HL-60 (cell line): ENCODE data around the gene TJP3.

ENCODE experiments used
- REST ChIP-seq: IDR thresholded peaks from 2 replicates; pipeline ENCODE4 v1.6.1; 2012; ENCODE audit warnings: low read depth; ENCODE audit not compliant: insufficient replicate concordance
- SPI1 ChIP-seq: IDR thresholded peaks from 2 replicates; pipeline ENCODE4 v1.6.1; 2012; ENCODE audit warnings: low read depth, mild to moderate bottlenecking, borderline replicate concordance
- TF ChIP-seq, protein P1 (sequence below): IDR thresholded peaks from one replicate; pipeline ENCODE4 v1.5.1; 2011; ENCODE audit warnings: low read length, control low read depth, inconsistent platforms; ENCODE audit not compliant: insufficient read depth

- TF ChIP-seq, protein P1, sequence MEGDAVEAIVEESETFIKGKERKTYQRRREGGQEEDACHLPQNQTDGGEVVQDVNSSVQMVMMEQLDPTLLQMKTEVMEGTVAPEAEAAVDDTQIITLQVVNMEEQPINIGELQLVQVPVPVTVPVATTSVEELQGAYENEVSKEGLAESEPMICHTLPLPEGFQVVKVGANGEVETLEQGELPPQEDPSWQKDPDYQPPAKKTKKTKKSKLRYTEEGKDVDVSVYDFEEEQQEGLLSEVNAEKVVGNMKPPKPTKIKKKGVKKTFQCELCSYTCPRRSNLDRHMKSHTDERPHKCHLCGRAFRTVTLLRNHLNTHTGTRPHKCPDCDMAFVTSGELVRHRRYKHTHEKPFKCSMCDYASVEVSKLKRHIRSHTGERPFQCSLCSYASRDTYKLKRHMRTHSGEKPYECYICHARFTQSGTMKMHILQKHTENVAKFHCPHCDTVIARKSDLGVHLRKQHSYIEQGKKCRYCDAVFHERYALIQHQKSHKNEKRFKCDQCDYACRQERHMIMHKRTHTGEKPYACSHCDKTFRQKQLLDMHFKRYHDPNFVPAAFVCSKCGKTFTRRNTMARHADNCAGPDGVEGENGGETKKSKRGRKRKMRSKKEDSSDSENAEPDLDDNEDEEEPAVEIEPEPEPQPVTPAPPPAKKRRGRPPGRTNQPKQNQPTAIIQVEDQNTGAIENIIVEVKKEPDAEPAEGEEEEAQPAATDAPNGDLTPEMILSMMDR = no peak
- TF ChIP-seq REST = no peak
- TF ChIP-seq SPI1 = no peak
These were observed 51.5 kb downstream of the TJP3 start for GRCh38 chr19:3759482-3760254.
